HG03039 (cell line): ENCODE data around the gene NUP98.

ENCODE experiments used
- ATAC-seq: cut with Tn5 transposase; IDR thresholded peaks from one replicate; pipeline ENCODE4 v1.9.1; 2021; ENCODE audit warnings: mild to moderate bottlenecking, moderate library complexity; ENCODE audit not compliant: unreplicated experiment

Gene NUP98

GRCh38 chr11:3738723-3739122, 58.6 kb downstream of the NUP98 start:
- no peak for ATAC-seq

GRCh38 chr11:3738241-3738640, 59.1 kb downstream of the NUP98 start:
- no peak for ATAC-seq

- ATAC-seq: no peak
These were observed 59.9 kb downstream of the NUP98 start for GRCh38 chr11:3737386-3737933.

GRCh38 chr11:3736816-3737215, 60.5 kb downstream of the NUP98 start:
- ATAC-seq: no peak

- ATAC-seq: no peak
These were observed 61.5 kb downstream of the NUP98 start for GRCh38 chr11:3735827-3736226.

GRCh38 chr11:3732671-3733436, 64.5 kb downstream of the NUP98 start:
- ATAC-seq: no peak

- no peak for ATAC-seq
These were observed 74.2 kb downstream of the NUP98 start for GRCh38 chr11:3723014-3723708.

- ATAC-seq: no peak
These were observed 75.3 kb downstream of the NUP98 start for GRCh38 chr11:3722100-3722499.

- no peak for ATAC-seq
These were observed 76.4 kb downstream of the NUP98 start for GRCh38 chr11:3720997-3721396.

GRCh38 chr11:3712274-3712673, 85.1 kb downstream of the NUP98 start:
- no peak for ATAC-seq

- ATAC-seq: no peak
These were observed 86.7 kb downstream of the NUP98 start for GRCh38 chr11:3710485-3711259.

- no peak for ATAC-seq
These were observed 87.4 kb downstream of the NUP98 start for GRCh38 chr11:3709977-3710376.

- no peak for ATAC-seq
These were observed 90.2 kb downstream of the NUP98 start for GRCh38 chr11:3707176-3707575.

- no peak for ATAC-seq
These were observed 94.0 kb downstream of the NUP98 start for GRCh38 chr11:3703383-3703782.

- ATAC-seq: no peak
These were observed 96.4 kb downstream of the NUP98 start for GRCh38 chr11:3700910-3701309.

GRCh38 chr11:3700410-3700809, 96.9 kb downstream of the NUP98 start:
- ATAC-seq: no peak

- ATAC-seq: no peak
These were observed 110.6 kb downstream of the NUP98 start for GRCh38 chr11:3686751-3687150.

- no peak for ATAC-seq
These were observed 111.4 kb downstream of the NUP98 start for GRCh38 chr11:3685923-3686322.

GRCh38 chr11:3684819-3685172, 112.6 kb downstream of the NUP98 start:
- ATAC-seq: no peak

- ATAC-seq: no peak
These were observed 113.1 kb downstream of the NUP98 start for GRCh38 chr11:3684129-3684818.

- ATAC-seq: no peak
These were observed 114.3 kb downstream of the NUP98 start for GRCh38 chr11:3683039-3683438.
